Stimulated activated memory B cell treated with anti-CD40 and anti-IgM and Interleukin-4, amounts not matched to agents 10 μg/mL and 1 μg/mL and 100 μg/mL, for 72 hours (primary cell): ENCODE measurements around the gene BRMS1.

ENCODE experiments used
- ATAC-seq: fragments of 150-1000 bp; cut with Tn5 transposase; 2 replicates; pipeline ENCODE4 v1.10.0; 2021
- H3K27ac Mint-ChIP-seq: one replicate; pipeline ENCODE4 v1.8.0; 2022; ENCODE audit warnings: mild to moderate bottlenecking, mixed read lengths
- H3K27me3 Mint-ChIP-seq: one replicate; pipeline ENCODE4 v1.8.0; 2022; ENCODE audit warnings: mixed read lengths
- H3K36me3 Mint-ChIP-seq: one replicate; pipeline ENCODE4 v1.8.0; 2022; ENCODE audit warnings: mixed read lengths
- H3K4me1 Mint-ChIP-seq: one replicate; pipeline ENCODE4 v1.8.0; 2022; ENCODE audit warnings: mixed read lengths
- H3K4me3 Mint-ChIP-seq: one replicate; pipeline ENCODE4 v1.8.0; 2022; ENCODE audit warnings: mild to moderate bottlenecking, moderate library complexity, mixed read lengths
- H3K9me3 Mint-ChIP-seq: one replicate; pipeline ENCODE4 v1.8.0; 2022; ENCODE audit warnings: mixed read lengths

BRMS1 gene

GRCh38 chr11:66292543-66293332 lies 52.2 kb downstream of the BRMS1 start:
- H3K4me3 Mint-ChIP-seq: no peak overlapping the region
- H3K36me3 Mint-ChIP-seq: no peaks in the 10 kb centered on the region
- H3K27ac Mint-ChIP-seq: no peak overlapping the region
- no peaks in the 10 kb centered on the region for H3K9me3 Mint-ChIP-seq
- peaks cover 33% of the 10 kb centered on the region for H3K4me1 Mint-ChIP-seq
- no peak for ATAC-seq
- peaks cover 40% of the 10 kb centered on the region for H3K27me3 Mint-ChIP-seq

GRCh38 chr11:66291706-66292542 lies 53.0 kb downstream of the BRMS1 start, which contains the start of gene TMEM151A:
TSS of gene TMEM151A (plus strand) at chr11:66291894. CDS start at chr11:66292014, 120 bp downstream.
- Mint-ChIP-seq H3K36me3 (no peaks in the 10 kb centered on the region), H3K27ac (no peak within 1 kb of the TSS), H3K4me1 (peaks cover 41% of the 10 kb centered on the region), H3K4me3 (peak within 1 kb of the TSS; percentile 11), H3K9me3 (no peaks in the 10 kb centered on the region), H3K27me3 (peaks cover 39% of the 10 kb centered on the region)
- ATAC-seq: no peak

- H3K9me3 Mint-ChIP-seq: no peaks in the 10 kb centered on the region
- no peaks in the 10 kb centered on the region for H3K36me3 Mint-ChIP-seq
- H3K27ac Mint-ChIP-seq: no peak overlapping the region
- no peak for ATAC-seq
- H3K4me1 Mint-ChIP-seq: peaks cover 46% of the 10 kb centered on the region
- H3K4me3 Mint-ChIP-seq: no peak overlapping the region
- peaks cover 33% of the 10 kb centered on the region for H3K27me3 Mint-ChIP-seq
These were observed 53.6 kb downstream of the BRMS1 start for GRCh38 chr11:66291303-66291705.

GRCh38 chr11:66290330-66290621 lies 54.6 kb downstream of the BRMS1 start:
- Mint-ChIP-seq H3K27ac (peak overlapping the region; percentile 81), H3K27me3 (peaks cover 27% of the 10 kb centered on the region), H3K4me3 (peak overlapping the region; percentile 84), H3K9me3 (no peaks in the 10 kb centered on the region), H3K4me1 (peaks cover 55% of the 10 kb centered on the region), H3K36me3 (no peaks in the 10 kb centered on the region)
- no peak for ATAC-seq

- Mint-ChIP-seq H3K27me3 (peaks cover 26% of the 10 kb centered on the region), H3K4me1 (peaks cover 59% of the 10 kb centered on the region), H3K36me3 (no peaks in the 10 kb centered on the region), H3K4me3 (peak overlapping the region; percentile 84), H3K9me3 (no peaks in the 10 kb centered on the region), H3K27ac (peak overlapping the region; percentile 81)
- ATAC-seq: peak; percentile 76
These were observed 55.2 kb downstream of the BRMS1 start for GRCh38 chr11:66289548-66290329.

- Mint-ChIP-seq H3K9me3 (no peaks in the 10 kb centered on the region), H3K27ac (peak within 1 kb of the TSS; percentile 81), H3K27me3 (peaks cover 19% of the 10 kb centered on the region), H3K4me3 (peak within 1 kb of the TSS; percentile 84), H3K4me1 (peaks cover 67% of the 10 kb centered on the region), H3K36me3 (peaks cover 6% of the 10 kb centered on the region)
- peak; percentile 98 for ATAC-seq
These were observed 56.0 kb downstream of the BRMS1 start, which contains the start of gene YIF1A for GRCh38 chr11:66288671-66289547. TSS of gene YIF1A (minus strand) at chr11:66289143. CDS start at chr11:66288985, 158 bp downstream.

- Mint-ChIP-seq H3K36me3 (peaks cover 6% of the 10 kb centered on the region), H3K4me3 (peak overlapping the region; percentile 84), H3K27ac (peak overlapping the region; percentile 81), H3K9me3 (no peaks in the 10 kb centered on the region), H3K4me1 (peaks cover 69% of the 10 kb centered on the region), H3K27me3 (peaks cover 10% of the 10 kb centered on the region)
- no peak for ATAC-seq
These were observed 56.8 kb downstream of the BRMS1 start for GRCh38 chr11:66287889-66288670.
